T-helper 22 cell (primary cell): ENCODE data around the gene PNPLA3.

Experiments
- DNase-seq: peaks from one replicate; pipeline ENCODE4 v3.0.0-alpha.2; 2020; ENCODE audit warnings: low read depth

Gene PNPLA3

GRCh38 chr22:43993072-43993760, 69.6 kb downstream of the PNPLA3 start:
- no peak for DNase-seq

DNA sequence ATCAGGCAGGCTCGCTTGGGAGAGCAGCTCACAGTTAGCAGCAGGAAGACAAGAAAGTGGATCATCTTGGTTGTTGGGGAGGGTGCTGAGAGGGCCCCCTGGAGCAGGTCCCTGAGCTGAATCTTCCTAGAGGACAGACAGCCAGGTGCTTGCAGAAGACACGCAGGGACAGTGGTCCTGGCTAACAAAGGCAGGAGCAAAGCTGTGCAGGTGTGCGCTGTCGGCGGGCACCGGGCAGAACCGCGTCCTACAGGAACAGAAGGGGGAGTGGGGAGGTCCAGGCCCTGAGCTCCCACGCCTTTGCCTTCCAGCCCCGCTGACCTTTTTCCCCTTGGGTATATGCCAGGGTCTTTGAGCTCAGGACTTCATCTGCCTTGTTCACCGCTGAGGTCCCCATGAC, 70.4 kb downstream of the PNPLA3 start:
- DNase-seq, result no peak

GRCh38 chr22:43994416-43994815, 70.8 kb downstream of the PNPLA3 start:
- no peak for DNase-seq

- DNase-seq, result no peak
Measured at GRCh38 chr22:43995057-43995685, 71.6 kb downstream of the PNPLA3 start.

DNA sequence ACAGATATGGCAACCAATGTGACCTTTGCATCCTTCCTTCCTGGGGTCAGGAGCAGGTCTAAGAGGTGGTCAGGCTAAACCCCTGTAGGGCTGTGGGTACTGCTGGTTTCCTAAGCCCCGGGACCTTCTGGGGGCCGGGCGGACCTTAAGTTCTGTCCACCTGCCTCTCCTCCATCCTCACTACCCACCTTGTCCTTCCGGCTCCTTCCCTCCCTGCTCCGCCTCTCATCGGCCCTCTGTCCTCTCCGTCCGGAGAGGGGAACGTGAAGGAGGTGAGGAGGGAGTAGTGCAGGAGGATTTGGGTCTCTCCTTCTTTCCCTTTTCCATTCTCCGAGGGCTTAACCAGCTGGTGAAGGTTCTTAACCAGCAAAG, 72.2 kb downstream of the PNPLA3 start:
- no peak for DNase-seq

DNA sequence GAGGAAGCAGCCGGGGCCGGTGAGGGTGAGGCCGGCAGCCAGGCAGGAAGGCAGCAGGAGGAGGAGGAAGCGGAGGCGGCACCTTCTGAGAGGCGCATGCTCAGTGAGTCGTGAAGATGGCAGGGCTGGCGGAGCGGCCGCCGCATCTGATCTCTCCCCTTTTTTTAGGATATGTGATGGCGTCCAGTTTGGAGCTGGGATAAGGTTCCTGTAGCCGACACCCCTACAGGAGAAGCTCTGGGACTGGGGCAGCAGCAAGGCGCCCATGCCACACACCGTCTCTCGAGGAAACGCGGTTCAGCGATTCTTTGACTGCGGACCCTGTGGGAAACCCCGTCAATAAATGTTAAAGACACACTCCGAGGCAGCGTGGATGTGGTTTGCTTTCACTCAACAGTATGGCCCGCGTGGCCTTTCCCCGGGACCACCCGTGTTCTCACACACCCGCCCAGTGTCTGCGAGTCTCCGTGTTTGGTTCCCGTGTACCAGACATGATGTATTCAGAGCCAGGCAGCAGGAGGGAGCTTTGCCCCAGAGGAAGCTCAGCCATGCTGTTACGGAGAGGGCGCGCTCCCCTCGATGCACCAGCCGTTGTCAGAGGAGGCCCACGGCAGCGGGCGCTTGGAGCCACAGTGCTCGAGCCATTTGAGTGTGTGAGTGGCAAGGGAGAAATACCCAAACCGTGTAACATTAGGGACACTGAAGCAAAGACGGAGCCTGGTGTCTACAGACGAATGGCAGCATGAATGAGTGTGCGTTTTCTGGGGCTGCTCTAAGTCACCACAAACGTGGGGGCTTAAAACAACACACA, 72.8 kb downstream of the PNPLA3 start:
- peak; percentile 46 for DNase-seq

DNA sequence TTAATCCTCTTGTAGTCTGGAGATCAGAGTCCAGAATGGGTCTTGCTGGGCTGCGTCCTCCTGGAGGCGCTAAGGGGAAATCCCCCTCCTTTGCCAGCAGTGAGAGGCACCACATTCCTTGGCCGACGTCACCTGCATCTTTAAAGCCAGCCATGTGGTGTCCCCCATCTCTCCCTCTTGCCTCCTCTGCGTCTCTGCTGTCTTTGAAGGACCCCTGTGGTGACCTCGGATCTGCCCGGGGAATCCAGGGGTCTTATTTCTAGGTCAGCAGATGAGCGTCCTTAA, 73.3 kb downstream of the PNPLA3 start:
- no peak for DNase-seq
